ENCODE measurements around the gene HIF1A. TPM values are rescaled to one million over a fixed set of nuclear protein-coding genes. Genes with fewer than 3 reads are reported as not detected.

Gene HIF1A
- total RNA-seq, 1 donor from 2014 or later, result 114 TPM

GRCh38 chr14:61764342-61765122, 69.2 kb downstream of the HIF1A start:
- Mint-ChIP-seq H3K27ac (no peak overlapping the region), H3K4me3 (peak overlapping the region; percentile 99), H3K4me1 (ENCODE audit: unreplicated experiment) (peaks cover 37% of the 10 kb centered on the region), H3K9me3 (no peaks in the 10 kb centered on the region), H3K27me3 (no peaks in the 10 kb centered on the region), H3K36me3 (peaks cover 13% of the 10 kb centered on the region)
- no peak for TF ChIP-seq CTCF (conservative IDR thresholded peaks at IDR 0.05)
- no peak for DNase-seq (ENCODE audit: extremely low spot score, unreplicated experiment)

GRCh38 chr14:61765225-61765943, 70.1 kb downstream of the HIF1A start:
- Mint-ChIP-seq H3K4me3 (peak overlapping the region; percentile 99), H3K36me3 (peaks cover 13% of the 10 kb centered on the region), H3K9me3 (no peaks in the 10 kb centered on the region), H3K27ac (peak overlapping the region; percentile 51), H3K4me1 (ENCODE audit: unreplicated experiment) (peaks cover 37% of the 10 kb centered on the region), H3K27me3 (no peaks in the 10 kb centered on the region)
- no peak for DNase-seq (ENCODE audit: extremely low spot score, unreplicated experiment)
- TF ChIP-seq CTCF (conservative IDR thresholded peaks at IDR 0.05), result no peak

GRCh38 chr14:61766151-61766550, 70.8 kb downstream of the HIF1A start:
- no peaks in the 10 kb centered on the region for H3K27me3 Mint-ChIP-seq
- H3K27ac Mint-ChIP-seq, result peak overlapping the region; percentile 51
- H3K9me3 Mint-ChIP-seq, result no peaks in the 10 kb centered on the region
- peaks cover 37% of the 10 kb centered on the region for H3K4me1 Mint-ChIP-seq (ENCODE audit: unreplicated experiment)
- peaks cover 13% of the 10 kb centered on the region for H3K36me3 Mint-ChIP-seq
- TF ChIP-seq CTCF (conservative IDR thresholded peaks at IDR 0.05), result no peak
- no peak for DNase-seq (ENCODE audit: extremely low spot score, unreplicated experiment)
- peak overlapping the region; percentile 99 for H3K4me3 Mint-ChIP-seq

GRCh38 chr14:61768240-61768639, 72.9 kb downstream of the HIF1A start:
- peaks cover 30% of the 10 kb centered on the region for H3K4me1 Mint-ChIP-seq (ENCODE audit: unreplicated experiment)
- DNase-seq (ENCODE audit: extremely low spot score, unreplicated experiment), result no peak
- H3K27me3 Mint-ChIP-seq, result no peaks in the 10 kb centered on the region
- peaks cover 22% of the 10 kb centered on the region for H3K36me3 Mint-ChIP-seq
- H3K27ac Mint-ChIP-seq, result no peak overlapping the region
- no peak for TF ChIP-seq CTCF (conservative IDR thresholded peaks at IDR 0.05)
- H3K4me3 Mint-ChIP-seq, result no peak overlapping the region
- H3K9me3 Mint-ChIP-seq, result no peaks in the 10 kb centered on the region

GRCh38 chr14:61769893-61770292, 74.6 kb downstream of the HIF1A start:
- no peak for TF ChIP-seq CTCF (conservative IDR thresholded peaks at IDR 0.05)
- Mint-ChIP-seq H3K27me3 (no peaks in the 10 kb centered on the region), H3K36me3 (peaks cover 18% of the 10 kb centered on the region), H3K9me3 (no peaks in the 10 kb centered on the region), H3K4me1 (ENCODE audit: unreplicated experiment) (peaks cover 19% of the 10 kb centered on the region), H3K27ac (no peak overlapping the region), H3K4me3 (no peak overlapping the region)
- DNase-seq (ENCODE audit: extremely low spot score, unreplicated experiment), result no peak

All from type B pancreatic cell (in vitro differentiated cells).